SK-N-SH (cell line): ENCODE data around the gene SPON1. TPM values are rescaled to one million over a fixed set of nuclear protein-coding genes. Genes with fewer than 3 reads are reported as not detected.

Experiments used
- CTCF ChIA-PET: fragments of 300-600, 350-600 bp; formaldehyde crosslinking; extraction: SDS; loops from one replicate; lab custom pipeline; 2021; lab: Yijun Ruan, JAX
- POLR2A ChIA-PET: fragments of 350-600 bp; sonication (Branson Sonifier 250); formaldehyde crosslinking; extraction: SDS; loops from one replicate; lab custom pipeline; 2020; ENCODE audit warnings: antibody characterized with exemption, inconsistent platforms; lab: Yijun Ruan, JAX
- DNase-seq: peaks from one replicate; pipeline ENCODE4 v3.0.0; 2012
- H2AFZ ChIP-seq: fragments of 200-600 bp; sonication (generic); 2 replicates; pipeline ENCODE4 v1.8.1; 2016; ENCODE audit warnings: antibody characterized with exemption, mild to moderate bottlenecking, low read depth
- H3F3A ChIP-seq: fragments of 200-600 bp; sonication (generic); replicated peaks from 2 replicates; pipeline ENCODE3; 2016; ENCODE audit warnings: antibody characterized with exemption, mild to moderate bottlenecking; ENCODE audit not compliant: insufficient read depth
- H3K27ac ChIP-seq, 2 experiments: fragments of 200-500 bp in 1 of 2; fragments of 200-600 bp in 1 of 2; sonication (Bioruptor generic) in 1 of 2; sonication (generic), shearing (Covaris generic) in 1 of 2; 2 replicates each; pipeline versions ENCODE4 v1.5.1 to v1.6.1; 2014 to 2016; ENCODE audit warnings: low read depth in 2 of 2, inconsistent platforms in 1 of 2, low read length in 1 of 2, mild to moderate bottlenecking in 1 of 2, mixed read lengths in 1 of 2
- H3K27me3 ChIP-seq: fragments of 200-600 bp; sonication (generic), shearing (Covaris generic); 2 replicates; pipeline ENCODE4 v1.6.1; 2016; ENCODE audit warnings: mixed run types; ENCODE audit not compliant: insufficient read depth
- H3K36me3 ChIP-seq, 2 experiments: fragments of 200-500 bp in 1 of 2; fragments of 200-600 bp in 1 of 2; sonication (Bioruptor generic) in 1 of 2; sonication (generic) in 1 of 2; replicated peaks in 1 of 2; 2 replicates each; pipeline versions ENCODE3 to v1.5.1; 2014 to 2016; ENCODE audit warnings: low read length in 1 of 2, mild to moderate bottlenecking in 1 of 2; ENCODE audit not compliant: insufficient read depth in 2 of 2, control insufficient read depth in 1 of 2
- H3K4me1 ChIP-seq, 2 experiments: fragments of 200-500 bp in 1 of 2; fragments of 200-600 bp in 1 of 2; sonication (Bioruptor generic) in 1 of 2; sonication (generic), shearing (Covaris generic) in 1 of 2; 2 replicates each; pipeline versions ENCODE4 v1.5.1 to v1.6.1; 2014 to 2016; ENCODE audit warnings: low read depth in 1 of 2, low read length in 1 of 2, mixed run types in 1 of 2; ENCODE audit not compliant: insufficient read depth in 2 of 2, control insufficient read depth in 1 of 2
- H3K4me2 ChIP-seq: fragments of 200-600 bp; sonication (generic), shearing (Covaris generic); 2 replicates; pipeline ENCODE4 v1.6.1; 2017; ENCODE audit warnings: mixed run types
- H3K4me3 ChIP-seq, 2 experiments: fragments of 200-500 bp in 1 of 2; fragments of 200-600 bp in 1 of 2; sonication (Bioruptor generic) in 1 of 2; sonication (generic), shearing (Covaris generic) in 1 of 2; 2 replicates each; pipeline versions ENCODE4 v1.5.1 to v1.8.1; 2014 to 2016; ENCODE audit warnings: low read depth in 2 of 2, inconsistent platforms in 1 of 2, low read length in 1 of 2, mild to moderate bottlenecking in 1 of 2, mixed read lengths in 1 of 2, moderate library complexity in 1 of 2
- H3K79me2 ChIP-seq: fragments of 200-600 bp; sonication (generic); 2 replicates; pipeline ENCODE4 v1.8.1; 2017; ENCODE audit warnings: mild to moderate bottlenecking; ENCODE audit not compliant: insufficient read depth
- H3K9ac ChIP-seq: fragments of 200-600 bp; sonication (generic); 2 replicates; pipeline ENCODE4 v1.6.1; 2017; ENCODE audit warnings: mixed run types
- H3K9me2 ChIP-seq: fragments of 200-600 bp; sonication (generic); 2 replicates; pipeline ENCODE4 v1.6.1; 2017; ENCODE audit warnings: mixed run types
- H3K9me3 ChIP-seq: fragments of 200-600 bp; sonication (generic); 2 replicates; pipeline ENCODE4 v1.6.1; 2017; ENCODE audit warnings: mixed run types, mild to moderate bottlenecking, moderate library complexity
- H4K20me1 ChIP-seq: fragments of 200-600 bp; sonication (generic); 2 replicates; pipeline ENCODE4 v1.6.1; 2017; ENCODE audit warnings: mild to moderate bottlenecking, mixed run types; ENCODE audit not compliant: insufficient read depth
- EZH2phosphoT487 ChIP-seq: fragments of 200-600 bp; sonication (generic); IDR thresholded peaks from 2 replicates; pipeline ENCODE4 v1.6.1; 2017; ENCODE audit warnings: low read depth, mixed run types, mild to moderate bottlenecking, antibody characterized with exemption, moderate library complexity, borderline replicate concordance
- FOSL2 ChIP-seq: IDR thresholded peaks from 2 replicates; pipeline ENCODE4 v1.4.0; 2012; ENCODE audit warnings: low read depth, mild to moderate bottlenecking, moderate library complexity, borderline replicate concordance
- FOXJ3 ChIP-seq: sonication (generic); formaldehyde crosslinking; IDR thresholded peaks from 2 replicates; pipeline ENCODE4 v1.5.1; 2020; ENCODE audit warnings: mild to moderate bottlenecking, missing genetic modification reagents
- GATA2 ChIP-seq: sonication (generic); formaldehyde crosslinking; IDR thresholded peaks from 2 replicates; pipeline ENCODE4 v1.5.0; 2020; ENCODE audit warnings: mild to moderate bottlenecking, missing genetic modification reagents
- MEF2A ChIP-seq: IDR thresholded peaks from 2 replicates; pipeline ENCODE4 v1.4.0; 2012; ENCODE audit warnings: low read depth, borderline replicate concordance
- NFIC ChIP-seq: IDR thresholded peaks from 2 replicates; pipeline ENCODE4 v1.4.0; 2012; ENCODE audit warnings: borderline replicate concordance
- POLR2AphosphoS5 ChIP-seq: IDR thresholded peaks from 2 replicates; pipeline ENCODE4 v1.6.1; 2012; ENCODE audit warnings: low read depth, low read length
- RCOR1 ChIP-seq: fragments of 150-350 bp; IDR thresholded peaks from 2 replicates; pipeline ENCODE4 v1.6.1; 2017; ENCODE audit warnings: antibody characterized with exemption, low read length
- RFX5 ChIP-seq: IDR thresholded peaks from 2 replicates; pipeline ENCODE4 v1.6.1; 2012; ENCODE audit warnings: mild to moderate bottlenecking, improper control_type of control experiment, low read length
- SIN3A ChIP-seq: IDR thresholded peaks from 2 replicates; pipeline ENCODE4 v1.6.1; 2012; ENCODE audit warnings: low read depth, mild to moderate bottlenecking, low read length, moderate library complexity, borderline replicate concordance
- TCF12 ChIP-seq: IDR thresholded peaks from 2 replicates; pipeline ENCODE4 v1.4.0; 2012
- TEAD4 ChIP-seq: IDR thresholded peaks from 2 replicates; pipeline ENCODE4 v1.4.0; 2012; ENCODE audit warnings: mild to moderate bottlenecking, borderline replicate concordance; ENCODE audit not compliant: insufficient read depth
- WGBS: methylation state at CpG from one replicate; pipeline ENCODE4 v1.1.6; 2017; ENCODE audit warnings: low lambda C conversion rate; 5-methylcytosine and 5-hydroxymethylcytosine counted together
- polyA plus RNA-seq, 3 experiments: library from polyadenylated mRNA; depleted of rRNA; stranded (reverse); fragments of >200 nt; gene quantifications; 2 replicates each; pipeline ENCODE4 v1.2.3, GENCODE V29; 2012
- TF ChIP-seq, protein P1 (sequence below): fragments of 200-600 bp; sonication (generic); IDR thresholded peaks from 2 replicates; pipeline ENCODE4 v1.6.1; 2017; ENCODE audit warnings: antibody characterized with exemption, mild to moderate bottlenecking, moderate library complexity
- TF ChIP-seq, protein P2 (sequence below): fragments of 150-350 bp; IDR thresholded peaks from 2 replicates; pipeline ENCODE4 v1.6.1; 2017; ENCODE audit warnings: antibody characterized with exemption, low read length, low read depth, borderline replicate concordance
- TF ChIP-seq, protein P3 (sequence below): IDR thresholded peaks from 2 replicates; pipeline ENCODE4 v1.4.0; 2012; ENCODE audit warnings: low read depth
- TF ChIP-seq, protein P4 (sequence below): fragments of 150-350 bp; IDR thresholded peaks from 2 replicates; pipeline ENCODE4 v1.6.1; 2016; ENCODE audit warnings: mild to moderate bottlenecking, low read depth, low read length
- TF ChIP-seq, protein P5 (sequence below): IDR thresholded peaks from 2 replicates; pipeline ENCODE4 v1.4.0; 2012; ENCODE audit warnings: low read depth, borderline replicate concordance

SPON1 gene
- polyA plus RNA-seq, 1 of the 3 experiments (the other 2 are of a cell fraction) = not detected

DNA sequence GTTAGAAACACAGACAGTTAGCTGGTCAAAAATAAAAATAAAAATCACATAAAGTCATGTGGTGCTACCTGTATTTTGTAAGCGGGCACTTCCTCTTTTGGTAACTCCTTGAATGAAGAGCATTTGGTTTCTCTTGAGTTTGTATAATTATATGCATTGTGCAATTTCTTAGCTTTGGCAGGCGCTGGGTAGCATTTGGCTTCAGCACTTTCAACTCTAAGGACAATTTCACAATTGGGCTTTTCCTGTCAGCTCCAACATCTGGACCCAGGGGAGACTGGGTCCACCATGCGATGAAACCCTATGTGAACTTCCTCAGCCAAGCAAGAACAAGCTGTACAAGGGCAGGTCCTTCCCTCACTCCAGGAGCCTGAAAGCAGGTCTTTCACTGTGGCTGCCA lies 227.4 kb downstream of the SPON1 start:
- DNase-seq = no peak
- POLR2A ChIA-PET = no interaction called here

DNA sequence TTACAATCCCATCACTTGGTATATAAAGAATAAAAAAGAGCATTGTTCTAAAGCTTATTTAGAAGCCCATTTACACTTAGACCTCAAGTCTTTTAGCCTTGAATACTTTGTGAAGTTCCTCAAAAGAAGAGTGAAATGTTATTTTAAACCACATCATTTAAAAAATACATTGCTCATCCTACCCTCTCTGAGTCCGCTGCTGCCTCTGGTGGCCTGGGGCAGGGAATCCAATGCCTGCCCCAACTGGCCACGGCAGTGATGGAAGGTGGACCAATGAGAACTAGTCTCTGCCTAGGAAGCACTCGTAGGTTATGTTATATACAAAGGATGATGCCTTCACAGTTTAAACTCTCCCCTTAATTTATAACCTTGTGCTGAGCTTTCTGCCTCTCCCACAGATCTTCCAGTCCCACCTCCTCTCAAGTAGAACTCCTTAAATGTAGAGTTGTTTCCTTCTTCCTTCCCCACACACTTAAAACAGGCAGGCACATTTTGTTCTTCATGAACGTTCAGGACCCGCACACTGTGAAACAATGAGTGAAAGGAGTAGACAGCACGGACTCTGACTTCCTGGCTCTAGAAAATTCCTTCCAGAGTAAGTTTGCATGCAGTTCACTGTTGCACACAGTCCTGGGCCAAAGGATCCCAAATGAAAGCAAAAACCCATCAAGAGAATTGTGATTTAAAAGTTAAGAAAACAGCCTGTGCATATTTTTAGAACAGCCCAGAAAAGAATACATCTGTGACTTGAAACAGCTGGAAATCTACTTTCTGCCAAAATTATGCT lies 228.7 kb downstream of the SPON1 start:
- H3K36me3 ChIP-seq = no peaks in the 10 kb centered on the region
- H3K27me3 ChIP-seq = no peaks in the 10 kb centered on the region; the same call in 1 of the 2 replicates
- WGBS = 37% methylated on average over 6 of the region's 6 CpGs
- no peak for DNase-seq
- H3K9ac ChIP-seq = no peak overlapping the region
- no peak overlapping the region for H2AFZ ChIP-seq
- H3K9me2 ChIP-seq = no peaks in the 10 kb centered on the region
- no peaks in the 10 kb centered on the region for H3K9me3 ChIP-seq
- H3F3A ChIP-seq = no peaks in the 10 kb centered on the region
- ChIA-PET CTCF (interaction anchor here (2.1 kb wide), 1 partner anchor 9 kb away, joined by 5 read pairs; no protein-coding TSS in a partner anchor), POLR2A (no interaction called here)
- no peak overlapping the region for H3K27ac ChIP-seq
- no peak overlapping the region for H3K4me2 ChIP-seq
- no peak overlapping the region for H3K4me3 ChIP-seq
- no peaks in the 10 kb centered on the region for H4K20me1 ChIP-seq
- H3K79me2 ChIP-seq = no peaks in the 10 kb centered on the region
- H3K4me1 ChIP-seq = peaks cover 0 to 10% of the 10 kb centered on the region in 2 experiments; a peak in 2 of 4 replicates
- TF ChIP-seq FOXJ3 (no peak), TEAD4 (no peak), POLR2AphosphoS5 (no peak), FOSL2 (no peak), MEF2A (no peak), GATA2 (no peak), RFX5 (no peak)
- TF ChIP-seq, protein P1, sequence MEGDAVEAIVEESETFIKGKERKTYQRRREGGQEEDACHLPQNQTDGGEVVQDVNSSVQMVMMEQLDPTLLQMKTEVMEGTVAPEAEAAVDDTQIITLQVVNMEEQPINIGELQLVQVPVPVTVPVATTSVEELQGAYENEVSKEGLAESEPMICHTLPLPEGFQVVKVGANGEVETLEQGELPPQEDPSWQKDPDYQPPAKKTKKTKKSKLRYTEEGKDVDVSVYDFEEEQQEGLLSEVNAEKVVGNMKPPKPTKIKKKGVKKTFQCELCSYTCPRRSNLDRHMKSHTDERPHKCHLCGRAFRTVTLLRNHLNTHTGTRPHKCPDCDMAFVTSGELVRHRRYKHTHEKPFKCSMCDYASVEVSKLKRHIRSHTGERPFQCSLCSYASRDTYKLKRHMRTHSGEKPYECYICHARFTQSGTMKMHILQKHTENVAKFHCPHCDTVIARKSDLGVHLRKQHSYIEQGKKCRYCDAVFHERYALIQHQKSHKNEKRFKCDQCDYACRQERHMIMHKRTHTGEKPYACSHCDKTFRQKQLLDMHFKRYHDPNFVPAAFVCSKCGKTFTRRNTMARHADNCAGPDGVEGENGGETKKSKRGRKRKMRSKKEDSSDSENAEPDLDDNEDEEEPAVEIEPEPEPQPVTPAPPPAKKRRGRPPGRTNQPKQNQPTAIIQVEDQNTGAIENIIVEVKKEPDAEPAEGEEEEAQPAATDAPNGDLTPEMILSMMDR = no peak
- TF ChIP-seq, protein P2, sequence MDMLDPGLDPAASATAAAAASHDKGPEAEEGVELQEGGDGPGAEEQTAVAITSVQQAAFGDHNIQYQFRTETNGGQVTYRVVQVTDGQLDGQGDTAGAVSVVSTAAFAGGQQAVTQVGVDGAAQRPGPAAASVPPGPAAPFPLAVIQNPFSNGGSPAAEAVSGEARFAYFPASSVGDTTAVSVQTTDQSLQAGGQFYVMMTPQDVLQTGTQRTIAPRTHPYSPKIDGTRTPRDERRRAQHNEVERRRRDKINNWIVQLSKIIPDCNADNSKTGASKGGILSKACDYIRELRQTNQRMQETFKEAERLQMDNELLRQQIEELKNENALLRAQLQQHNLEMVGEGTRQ = no peak

More for the DNA sequence above, 227.4 kb downstream of the SPON1 start:
- no peak overlapping the region for H2AFZ ChIP-seq
- H3K9ac ChIP-seq = no peak overlapping the region
- no peak overlapping the region for H3K4me2 ChIP-seq
- 48% methylated on average over 3 of the region's 3 CpGs for WGBS
- H3K27ac ChIP-seq = no peak overlapping the region
- peaks cover 0 to 10% of the 10 kb centered on the region in 2 experiments; a peak in 2 of 4 replicates for H3K4me1 ChIP-seq
- H4K20me1 ChIP-seq = no peaks in the 10 kb centered on the region
- CTCF ChIA-PET = interaction anchor here (0.6 to 2.1 kb wide), 2 partner anchors 8 to 219 kb away, joined by 3 to 5 read pairs; no protein-coding TSS in a partner anchor
- H3F3A ChIP-seq = no peaks in the 10 kb centered on the region
- H3K4me3 ChIP-seq = no peak overlapping the region
- no peaks in the 10 kb centered on the region for H3K36me3 ChIP-seq
- H3K27me3 ChIP-seq = no peaks in the 10 kb centered on the region; the same call in 1 of the 2 replicates
- H3K79me2 ChIP-seq = no peaks in the 10 kb centered on the region
- TF ChIP-seq NFIC = no peak
- no peak for TF ChIP-seq TEAD4
- TF ChIP-seq TCF12 = no peak
- TF ChIP-seq RFX5 = no peak
- no peak for TF ChIP-seq RCOR1
- TF ChIP-seq, protein P2 = no peak
- TF ChIP-seq, protein P3, sequence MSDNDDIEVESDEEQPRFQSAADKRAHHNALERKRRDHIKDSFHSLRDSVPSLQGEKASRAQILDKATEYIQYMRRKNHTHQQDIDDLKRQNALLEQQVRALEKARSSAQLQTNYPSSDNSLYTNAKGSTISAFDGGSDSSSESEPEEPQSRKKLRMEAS = no peak
- TF ChIP-seq, protein P4, sequence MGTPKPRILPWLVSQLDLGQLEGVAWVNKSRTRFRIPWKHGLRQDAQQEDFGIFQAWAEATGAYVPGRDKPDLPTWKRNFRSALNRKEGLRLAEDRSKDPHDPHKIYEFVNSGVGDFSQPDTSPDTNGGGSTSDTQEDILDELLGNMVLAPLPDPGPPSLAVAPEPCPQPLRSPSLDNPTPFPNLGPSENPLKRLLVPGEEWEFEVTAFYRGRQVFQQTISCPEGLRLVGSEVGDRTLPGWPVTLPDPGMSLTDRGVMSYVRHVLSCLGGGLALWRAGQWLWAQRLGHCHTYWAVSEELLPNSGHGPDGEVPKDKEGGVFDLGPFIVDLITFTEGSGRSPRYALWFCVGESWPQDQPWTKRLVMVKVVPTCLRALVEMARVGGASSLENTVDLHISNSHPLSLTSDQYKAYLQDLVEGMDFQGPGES = no peak
- no peak for TF ChIP-seq SIN3A
- TF ChIP-seq, protein P5, sequence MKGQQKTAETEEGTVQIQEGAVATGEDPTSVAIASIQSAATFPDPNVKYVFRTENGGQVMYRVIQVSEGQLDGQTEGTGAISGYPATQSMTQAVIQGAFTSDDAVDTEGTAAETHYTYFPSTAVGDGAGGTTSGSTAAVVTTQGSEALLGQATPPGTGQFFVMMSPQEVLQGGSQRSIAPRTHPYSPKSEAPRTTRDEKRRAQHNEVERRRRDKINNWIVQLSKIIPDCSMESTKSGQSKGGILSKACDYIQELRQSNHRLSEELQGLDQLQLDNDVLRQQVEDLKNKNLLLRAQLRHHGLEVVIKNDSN = no peak
- TF ChIP-seq EZH2phosphoT487 = no peak
- no peaks in the 10 kb centered on the region for H3K9me2 ChIP-seq
- no peaks in the 10 kb centered on the region for H3K9me3 ChIP-seq
